GM18867 (cell line): ENCODE results near the gene KCNT1.
"Not testable (repeated sequence)": the region's sequence is repeated elsewhere in the genome, so short reads cannot be mapped to it uniquely, and the experiment has no call there.

Experiments used
- ATAC-seq: cut with Tn5 transposase; IDR thresholded peaks from one replicate; pipeline ENCODE4 v1.9.1; 2021; ENCODE audit warnings: mild to moderate bottlenecking, moderate library complexity; ENCODE audit not compliant: unreplicated experiment

The KCNT1 gene

GRCh38 chr9:135701959-135702721 lies at the start of gene KCNT1:
Gene KCNT1 (plus strand): TSS chr9:135702185. CDS start chr9:135702259, 74 bp downstream.
- ATAC-seq: no peak

GRCh38 chr9:135655317-135655716 lies 46.7 kb upstream of the KCNT1 start:
- no peak for ATAC-seq

GRCh38 chr9:135657416-135657815 lies 44.6 kb upstream of the KCNT1 start:
- ATAC-seq: no peak

DNA sequence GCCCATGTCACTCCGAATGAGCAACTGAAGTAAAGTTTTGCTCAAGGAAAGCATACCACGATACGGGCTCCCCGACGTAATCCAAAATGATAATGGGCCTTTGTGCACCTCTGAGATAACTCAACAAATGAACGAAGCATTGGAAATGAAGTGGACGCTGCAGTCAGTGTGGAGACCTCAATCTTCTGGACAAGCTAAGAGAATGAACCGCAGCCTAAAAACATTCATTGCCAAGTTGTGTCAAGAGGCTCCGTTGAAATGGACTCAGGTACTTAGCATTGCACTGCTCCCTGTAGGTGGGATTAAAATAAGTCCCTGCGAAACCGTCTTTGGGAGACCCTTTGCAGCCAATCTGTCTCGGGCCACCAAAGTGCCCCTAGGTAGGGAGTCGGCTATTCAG lies 42.7 kb upstream of the KCNT1 start:
- ATAC-seq: no peak

DNA sequence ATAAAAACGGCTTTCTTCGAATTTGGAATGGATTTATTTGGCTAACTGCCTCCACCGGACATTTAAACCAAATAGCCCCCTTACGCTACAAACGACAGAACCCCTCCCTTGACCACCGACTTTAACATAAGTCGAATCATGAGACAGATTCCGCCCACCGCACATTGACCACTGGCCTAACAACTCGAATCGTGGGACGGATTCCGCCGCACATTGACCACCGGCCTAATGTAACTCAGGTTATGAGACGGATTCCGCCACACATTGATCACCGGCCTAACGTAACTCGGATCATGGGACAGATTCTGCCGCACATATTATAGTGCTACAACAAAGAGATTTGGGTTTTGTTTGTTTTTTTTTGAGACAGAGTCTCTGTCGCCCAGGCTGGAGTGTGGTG lies 41.6 kb upstream of the KCNT1 start:
- ATAC-seq: no peak

- ATAC-seq: no peak
Measured at GRCh38 chr9:135661816-135662560, 40.0 kb upstream of the KCNT1 start.

DNA sequence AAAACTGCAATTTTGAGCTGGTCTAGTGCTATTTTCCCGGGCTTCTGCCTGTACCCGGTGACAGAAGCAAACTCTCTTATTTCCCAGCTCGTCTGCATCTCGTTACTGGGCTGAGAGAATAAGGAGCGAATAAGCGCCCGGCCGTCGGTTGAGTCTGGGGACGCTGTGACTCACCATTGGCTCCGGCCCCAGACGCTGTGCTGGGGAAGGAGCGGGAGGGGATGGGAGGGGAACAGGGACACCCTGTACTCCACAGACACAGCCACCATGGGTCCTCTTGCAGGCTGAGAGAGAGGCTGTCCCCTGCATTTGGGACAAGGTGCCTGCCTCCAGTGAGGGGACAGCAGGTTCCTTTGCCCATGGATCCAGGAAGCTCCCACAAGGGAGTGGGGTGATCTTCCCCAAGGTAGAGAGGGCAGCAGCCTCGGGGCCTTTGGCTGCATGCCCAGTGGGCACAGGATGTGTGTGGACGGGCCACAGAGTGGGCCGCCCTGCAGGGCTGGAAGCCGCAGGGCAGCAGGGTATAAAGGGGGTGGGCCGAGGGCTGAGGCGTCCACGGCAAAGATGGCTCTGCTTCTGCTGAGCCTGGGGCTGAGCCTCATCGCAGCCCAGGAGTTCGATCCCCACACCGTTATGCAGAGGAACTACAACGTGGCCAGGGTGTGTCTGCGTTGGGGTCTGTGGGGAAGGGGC lies 39.1 kb upstream of the KCNT1 start, which contains the start of gene LCN9:
Gene LCN9 (plus strand): TSS at position 552 of the 693 bp plus-strand sequence. CDS start 13 bp downstream, at position 565.
- ATAC-seq: no peak

DNA sequence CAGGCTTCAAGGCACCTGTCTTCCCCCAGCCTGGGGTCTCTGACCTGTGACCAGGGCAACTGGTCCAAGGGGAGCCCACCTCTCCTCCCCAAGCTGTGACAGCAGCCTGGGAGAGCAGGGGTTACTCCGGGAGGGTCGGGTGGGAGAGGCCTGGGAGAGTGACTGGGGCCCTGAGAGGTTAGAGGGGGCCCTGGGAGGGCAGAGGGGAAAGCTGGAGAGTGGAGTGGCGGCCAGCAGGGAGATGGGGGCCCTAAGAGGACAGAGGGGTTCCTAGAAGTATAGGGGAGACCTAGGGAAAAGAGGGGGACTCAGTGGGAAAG lies 38.6 kb upstream of the KCNT1 start:
- ATAC-seq: no peak

- no peak for ATAC-seq
Measured at GRCh38 chr9:135663857-135664256, 38.1 kb upstream of the KCNT1 start.

GRCh38 chr9:135664266-135664665 lies 37.7 kb upstream of the KCNT1 start:
- no peak for ATAC-seq

- no peak for ATAC-seq
Measured at GRCh38 chr9:135664801-135665794, 36.9 kb upstream of the KCNT1 start.

DNA sequence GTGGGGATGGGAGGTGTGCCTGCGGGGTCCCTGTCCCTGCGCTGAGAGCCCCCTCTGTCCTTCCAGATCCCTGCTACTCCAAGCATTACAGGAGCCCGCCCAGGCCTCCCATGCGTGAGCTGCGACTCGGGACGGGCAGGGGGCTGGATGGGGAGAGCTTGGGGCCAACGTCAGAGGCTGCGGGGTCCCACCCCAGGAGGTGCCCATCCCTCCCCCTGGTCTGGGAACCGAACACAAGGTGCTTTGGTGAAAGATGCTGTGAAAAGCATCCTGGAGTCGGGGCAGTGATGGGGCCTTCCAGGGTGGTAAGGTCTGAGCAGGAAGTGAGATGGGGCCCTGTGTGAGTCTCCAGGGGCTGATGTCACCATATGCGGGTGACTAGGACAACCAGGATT lies 36.2 kb upstream of the KCNT1 start:
- no peak for ATAC-seq

DNA sequence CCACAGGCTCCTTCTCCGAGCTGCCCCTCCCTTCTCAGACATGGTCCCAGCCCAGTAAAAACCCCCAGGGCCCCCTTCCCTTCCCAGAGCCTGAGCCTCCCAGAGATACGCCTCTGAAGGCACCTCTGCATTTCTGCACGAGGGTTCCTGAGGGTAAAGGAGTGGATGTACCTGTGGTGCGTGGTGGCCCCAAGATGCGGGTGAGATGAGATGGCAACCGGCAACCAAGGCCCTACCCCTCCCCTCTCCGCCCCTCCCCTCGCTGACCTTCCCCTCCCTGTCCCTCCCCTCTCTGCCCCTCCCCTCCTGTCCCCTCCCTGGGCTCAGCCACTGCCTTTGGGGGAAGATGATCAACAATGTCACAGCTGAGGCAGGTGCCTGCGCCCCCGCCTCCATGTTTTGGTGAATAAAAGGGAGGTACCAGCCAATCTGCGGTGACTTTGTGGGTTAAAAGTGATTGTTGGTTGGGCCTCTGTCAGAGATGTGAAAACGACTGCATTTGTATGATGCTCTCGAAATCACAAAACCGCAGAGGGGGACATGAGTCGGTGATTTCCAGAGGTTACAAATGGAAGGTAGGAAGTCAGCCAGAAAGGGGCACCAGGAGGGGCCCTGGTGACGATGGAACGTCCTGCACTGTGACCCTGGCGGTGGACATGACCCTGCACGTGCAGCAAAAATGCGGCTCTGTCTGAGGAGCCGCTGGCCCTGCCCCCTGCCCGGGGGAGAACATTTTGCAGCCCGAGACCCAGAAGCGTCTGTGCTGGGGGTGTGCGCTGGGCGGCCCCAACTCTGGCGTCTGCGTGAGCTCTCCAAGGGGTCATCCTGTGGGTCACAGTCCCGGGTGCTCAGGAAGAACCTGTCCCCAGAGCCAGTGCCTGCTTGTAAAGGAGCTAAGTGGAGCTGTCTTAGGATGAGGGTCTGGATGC lies 35.2 kb upstream of the KCNT1 start:
- ATAC-seq: no peak

DNA sequence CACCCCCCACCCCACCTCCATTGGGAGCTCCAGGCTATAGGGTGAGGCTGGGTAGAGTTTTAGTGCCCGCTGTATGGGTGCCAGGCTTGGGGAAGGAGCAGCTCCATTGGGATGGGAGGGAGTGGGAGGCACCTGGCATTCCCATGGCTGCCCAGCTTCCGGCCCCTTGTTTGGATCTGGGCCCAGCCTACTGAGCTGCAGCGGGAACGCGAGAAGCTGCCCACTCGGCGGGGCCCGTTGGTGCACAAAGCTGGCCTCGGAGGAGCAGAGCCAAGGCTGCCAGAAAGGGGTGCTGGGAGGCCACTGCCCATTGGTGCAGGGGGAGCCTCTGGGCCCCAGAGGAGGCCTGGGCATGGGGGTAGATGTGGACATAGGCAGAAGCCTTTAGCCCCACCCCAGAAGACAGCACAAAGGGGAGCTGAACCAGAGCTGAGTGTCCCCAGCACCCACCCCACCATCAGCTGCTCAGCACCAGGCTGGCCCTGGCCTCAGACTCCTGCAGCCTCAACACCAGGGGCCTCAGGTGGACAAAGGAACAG lies 34.5 kb upstream of the KCNT1 start:
- no peak for ATAC-seq

DNA sequence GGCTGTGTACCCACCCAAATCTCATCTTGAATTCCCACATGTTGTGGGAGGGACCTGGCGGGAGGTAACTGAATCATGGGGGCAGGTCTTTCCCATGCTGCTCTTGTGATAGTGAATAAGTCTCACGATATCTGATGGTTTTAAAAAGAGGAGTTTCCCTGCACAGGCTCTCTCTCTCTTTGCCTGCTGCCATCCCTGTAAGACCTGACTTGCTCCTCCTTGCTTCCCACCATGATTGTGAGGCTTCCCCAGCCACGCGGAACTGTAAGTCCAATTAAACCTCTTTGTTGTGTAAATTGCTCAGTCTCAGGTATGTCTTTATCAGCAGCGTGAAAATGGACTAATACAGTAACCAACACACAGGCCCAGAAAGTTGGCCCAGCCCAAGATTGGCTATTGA lies 33.0 kb upstream of the KCNT1 start:
- ATAC-seq: not testable (repeated sequence)

DNA sequence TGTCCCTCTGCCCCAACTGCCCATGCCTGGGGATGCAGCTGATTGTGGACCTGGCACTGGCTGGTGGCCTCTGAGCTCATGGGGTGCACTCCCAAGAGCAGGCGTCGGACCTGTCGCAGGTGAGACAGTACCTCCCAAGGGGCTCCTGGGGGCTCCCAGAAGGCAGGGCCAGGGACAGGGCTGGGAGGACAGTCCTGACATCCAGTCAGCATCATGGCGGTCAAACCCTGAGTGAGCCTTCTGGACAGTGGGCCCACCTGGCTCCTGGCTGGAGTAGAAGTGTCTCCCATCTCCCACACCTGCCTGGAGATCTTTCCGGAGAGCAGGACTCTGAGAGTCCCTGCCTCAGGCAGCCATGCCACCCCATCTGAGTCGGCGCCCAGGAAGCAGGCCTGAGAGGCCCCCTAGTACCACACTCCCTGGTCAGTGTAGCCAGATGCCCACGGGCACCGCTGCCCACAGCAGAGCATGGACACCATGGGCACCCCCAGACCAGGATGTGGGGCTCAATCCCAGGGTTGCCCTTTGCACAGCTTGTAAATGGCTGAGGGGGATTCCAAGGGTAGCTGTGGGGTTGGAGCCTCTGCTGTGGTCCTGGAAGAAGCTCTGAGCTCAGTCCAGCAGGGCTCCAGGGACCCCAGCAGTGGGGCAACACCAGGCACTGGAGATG lies 32.2 kb upstream of the KCNT1 start:
- no peak for ATAC-seq

DNA sequence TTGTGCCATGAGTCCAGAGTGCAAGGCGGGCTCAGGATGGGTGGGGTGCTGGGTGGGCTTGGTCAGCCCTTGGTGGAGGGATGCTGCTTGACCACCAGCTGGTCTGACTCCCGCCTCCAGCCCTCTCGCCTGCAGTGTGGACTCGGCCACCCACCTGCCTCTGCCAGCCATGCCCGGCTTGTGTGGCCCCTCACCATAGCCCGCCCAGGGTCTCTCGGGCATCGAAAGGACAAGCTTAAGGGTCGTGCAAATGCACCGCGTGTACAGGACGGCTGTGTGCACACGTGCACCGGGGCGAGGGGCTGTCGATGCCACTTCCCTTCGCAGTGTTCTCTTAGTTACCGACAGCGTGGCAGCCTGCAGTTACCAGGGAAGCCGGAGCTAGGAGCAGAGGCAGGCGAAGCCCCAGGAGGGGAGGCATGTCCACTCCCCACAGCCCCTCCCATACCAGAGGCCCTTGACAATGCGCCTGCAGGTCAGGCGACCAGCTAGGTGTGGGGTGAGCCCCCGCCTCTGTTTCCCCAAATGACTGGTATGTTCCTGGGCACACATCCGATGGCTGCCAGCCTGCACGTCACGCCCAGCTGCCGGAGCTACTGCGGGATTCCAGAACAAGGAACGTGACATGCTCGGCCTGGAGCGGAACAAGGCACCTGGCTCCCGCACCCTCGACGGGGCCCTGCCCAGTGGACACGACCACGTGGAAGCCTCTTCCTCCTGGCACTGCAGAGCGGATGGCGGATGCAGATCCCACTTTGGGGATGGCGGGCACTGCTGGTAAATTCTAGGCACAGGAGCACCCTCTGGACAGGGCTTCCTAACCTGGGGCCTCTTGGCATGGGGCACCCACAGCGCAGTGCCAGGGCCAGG lies 31.0 kb upstream of the KCNT1 start:
- no peak for ATAC-seq

DNA sequence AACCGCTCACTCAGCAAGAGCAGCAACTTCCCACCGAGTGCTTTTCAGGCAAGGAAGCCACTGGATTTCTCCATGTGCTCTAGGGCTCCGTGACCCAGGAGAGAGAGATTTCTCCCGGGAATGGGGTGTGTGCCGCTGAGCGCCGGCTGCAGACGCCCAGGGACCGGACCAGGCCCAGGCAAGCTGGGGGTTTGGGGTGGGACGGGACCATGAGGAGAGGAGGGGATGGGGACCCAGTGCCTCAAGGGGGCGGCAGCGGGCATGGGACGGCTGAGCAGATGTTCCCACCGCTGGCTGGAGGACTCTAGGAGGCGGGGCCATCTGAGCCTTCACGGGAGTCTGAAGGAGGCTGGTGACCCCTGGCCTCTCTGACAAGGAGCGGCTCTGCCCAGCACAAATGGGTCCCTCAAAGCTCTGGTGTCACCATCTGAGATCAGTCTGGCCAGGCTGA lies 30.4 kb upstream of the KCNT1 start:
- no peak for ATAC-seq
